H1 (cell line): ENCODE data around the gene DRD1. TPM values are rescaled to one million over a fixed set of nuclear protein-coding genes. Genes with fewer than 3 reads are reported as not detected.

ENCODE experiments used
- ATF3 ChIP-seq: IDR thresholded peaks from 2 replicates; pipeline ENCODE4 v1.6.1; 2011; ENCODE audit warnings: low read depth, mild to moderate bottlenecking, low read length; ENCODE audit not compliant: insufficient read depth
- CEBPB ChIP-seq: IDR thresholded peaks from 2 replicates; pipeline ENCODE4 v1.6.1; 2012; ENCODE audit warnings: low read depth, low read length
- CREB1 ChIP-seq: IDR thresholded peaks from 2 replicates; pipeline ENCODE4 v1.6.1; 2012; ENCODE audit warnings: inconsistent platforms
- EGR1 ChIP-seq: IDR thresholded peaks from 2 replicates; pipeline ENCODE4 v1.6.1; 2011; ENCODE audit warnings: low read depth, low read length, borderline replicate concordance
- FOSL1 ChIP-seq: IDR thresholded peaks from 2 replicates; pipeline ENCODE4 v1.6.1; 2011; ENCODE audit warnings: mild to moderate bottlenecking, low read depth, low read length, moderate library complexity; ENCODE audit not compliant: insufficient read depth
- HDAC2 ChIP-seq, 2 experiments: fragments of 300-600 bp in 1 of 2; sonication (generic) in 1 of 2; IDR thresholded peaks; 2 replicates each; pipeline ENCODE4 v1.6.1; 2011 to 2012; ENCODE audit warnings: low read depth in 2 of 2, low read length in 2 of 2, mild to moderate bottlenecking in 2 of 2, moderate library complexity in 2 of 2, borderline replicate concordance in 1 of 2, inconsistent platforms in 1 of 2
- JUND ChIP-seq: IDR thresholded peaks from 2 replicates; pipeline ENCODE4 v1.6.1; 2011; ENCODE audit warnings: mild to moderate bottlenecking, improper control_type of control experiment, low read length
- KDM4A ChIP-seq: IDR thresholded peaks from one replicate; pipeline ENCODE4 v1.7.1; 2012; ENCODE audit warnings: low read depth, mild to moderate bottlenecking, moderate library complexity, low read length, inconsistent platforms; ENCODE audit not compliant: severe bottlenecking
- MAFK ChIP-seq: IDR thresholded peaks from 2 replicates; pipeline ENCODE4 v1.6.1; 2012; ENCODE audit warnings: low read depth, mild to moderate bottlenecking, improper control_type of control experiment, low read length
- NANOG ChIP-seq: IDR thresholded peaks from 2 replicates; pipeline ENCODE4 v1.6.1; 2011; ENCODE audit warnings: low read length, low read depth, mild to moderate bottlenecking, inconsistent platforms; ENCODE audit not compliant: insufficient read depth, poor library complexity, severe bottlenecking
- NRF1 ChIP-seq: IDR thresholded peaks from 2 replicates; pipeline ENCODE4 v1.6.1; 2011; ENCODE audit warnings: mild to moderate bottlenecking, low read depth, low read length, improper control_type of control experiment
- RAD21 ChIP-seq, 2 experiments: IDR thresholded peaks in 1 of 2; conservative IDR thresholded peaks in 1 of 2; 2 replicates each; pipeline ENCODE4 v1.6.1; 2011; ENCODE audit warnings: low read depth in 2 of 2, low read length in 2 of 2, improper control_type of control experiment in 1 of 2, inconsistent platforms in 1 of 2, mild to moderate bottlenecking in 1 of 2, moderate library complexity in 1 of 2
- RXRA ChIP-seq: IDR thresholded peaks from 2 replicates; pipeline ENCODE4 v1.6.1; 2011; ENCODE audit warnings: low read depth, mild to moderate bottlenecking, low read length, moderate library complexity; ENCODE audit not compliant: insufficient read depth
- SAP30 ChIP-seq: fragments of 300-600 bp; sonication (generic); IDR thresholded peaks from 2 replicates; pipeline ENCODE4 v1.7.1; 2012; ENCODE audit warnings: low read length, moderate library complexity, mild to moderate bottlenecking, inconsistent platforms; ENCODE audit not compliant: insufficient read depth, insufficient replicate concordance
- SIX5 ChIP-seq: IDR thresholded peaks from 2 replicates; pipeline ENCODE4 v1.6.1; 2011; ENCODE audit warnings: mild to moderate bottlenecking, low read depth, low read length
- SP2 ChIP-seq: IDR thresholded peaks from 2 replicates; pipeline ENCODE4 v1.6.1; 2012; ENCODE audit warnings: mild to moderate bottlenecking, low read length, inconsistent platforms
- SP4 ChIP-seq: IDR thresholded peaks from 2 replicates; pipeline ENCODE4 v1.6.1; 2012; ENCODE audit warnings: low read length, inconsistent platforms
- SUZ12 ChIP-seq: fragments of 200-600 bp; sonication (generic); IDR thresholded peaks from 2 replicates; pipeline ENCODE4 v1.6.1; 2012; ENCODE audit warnings: mild to moderate bottlenecking, inconsistent platforms, low read length, moderate library complexity, mixed read lengths
- TAF1 ChIP-seq: IDR thresholded peaks from 2 replicates; pipeline ENCODE4 v1.6.1; 2011; ENCODE audit warnings: mild to moderate bottlenecking, low read depth, low read length
- TAF7 ChIP-seq: optimal IDR thresholded peaks from 2 replicates; pipeline ENCODE3; 2011; ENCODE audit warnings: low read depth, mild to moderate bottlenecking, inconsistent platforms, low read length, moderate library complexity, borderline replicate concordance
- USF2 ChIP-seq: IDR thresholded peaks from 2 replicates; pipeline ENCODE4 v1.6.1; 2011; ENCODE audit warnings: low read length, improper control_type of control experiment
- ZNF274 ChIP-seq: IDR thresholded peaks from 2 replicates; pipeline ENCODE4 v1.7.0; 2012; ENCODE audit warnings: low read length, borderline replicate concordance; ENCODE audit errors: extremely low read depth
- polyA plus RNA-seq, 7 experiments: library from polyadenylated mRNA; depleted of rRNA in 3 of 7; stranded (reverse) in 5 of 7; unstranded in 2 of 7; fragments of >200 nt in 5 of 7; fragments of 200-250 nt in 2 of 7; gene quantifications; 1 replicate in 5 of 7; 2 replicates in 1 of 7; 4 replicates in 1 of 7; pipeline versions ENCODE4 v1.2.1 to v1.2.3, GENCODE V29; 2011 to 2013; ENCODE audit warnings: missing spikeins in 2 of 7, mixed read lengths in 2 of 7
- total RNA-seq: library from RNA; stranded (reverse); fragmentation: NEBNext Ultra II Directional; extraction: Animal tissue kit (Norgen Biotek cat#: 25700); gene quantifications from 2 replicates; pipeline ENCODE4 v1.2.1, GENCODE V29; 2021

Gene DRD1
- total and polyA plus RNA-seq, 2 of the 8 experiments (the other 6 are each of a cell fraction or from before 2014, with no cell fraction given), result 0.03 to 0.19 TPM

GRCh38 chr5:175444060-175444904 is at the start of gene DRD1 (continued):
- TF ChIP-seq TAF7, result no peak
- TF ChIP-seq FOSL1, result no peak
- no peak for TF ChIP-seq MAFK
- no peak for TF ChIP-seq SP2
- no peak for TF ChIP-seq JUND
- TF ChIP-seq NRF1, result no peak
- no peak for TF ChIP-seq SAP30
- no peak for TF ChIP-seq ATF3
- TF ChIP-seq EGR1, result 0 out of 2 replicates have a peak, but pooled peaks have one; percentile 25
- no peak for TF ChIP-seq ZNF274
- TF ChIP-seq CREB1, result no peak
- TF ChIP-seq TAF1, result no peak
- TF ChIP-seq RAD21 (IDR thresholded peaks at IDR 0.05 in 1 of 2, conservative IDR thresholded peaks at IDR 0.05 in 1 of 2; ENCODE audit: low read depth in 2 of 2, low read length in 2 of 2), result peak; percentile 85 to 95
- peak; percentile 81 for TF ChIP-seq KDM4A
- no peak for TF ChIP-seq SP4
- TF ChIP-seq CEBPB, result no peak
- TF ChIP-seq NANOG, result no peak
- TF ChIP-seq USF2, result no peak
- TF ChIP-seq SIX5, result no peak
- no peak for TF ChIP-seq RXRA
- peak; percentile 53 for TF ChIP-seq SUZ12
- TF ChIP-seq HDAC2 (IDR thresholded peaks at IDR 0.05; ENCODE audit: borderline replicate concordance in 1 of 2, low read depth in 2 of 2, low read length in 2 of 2), result no peak
